Left ventricle myocardium inferior (tissue), 1 donor: ENCODE measurements around the gene PCDHGA6. TPM values are rescaled to one million over a fixed set of nuclear protein-coding genes. Genes with fewer than 3 reads are reported as not detected.

Experiments
- DNase-seq: peaks from one replicate; pipeline ENCODE4 v3.0.0-alpha.2; 2020
- H3K27ac ChIP-seq: fragments of 200-600 bp; replicated peaks from 2 replicates; pipeline ENCODE4 v1.8.0; 2021
- H3K27me3 ChIP-seq: fragments of 200-600 bp; 2 replicates; pipeline ENCODE4 v1.8.0; 2021; ENCODE audit warnings: low read depth
- H3K36me3 ChIP-seq: fragments of 200-600 bp; 2 replicates; pipeline ENCODE4 v1.8.0; 2021
- H3K4me1 ChIP-seq: fragments of 200-600 bp; 2 replicates; pipeline ENCODE4 v1.8.0; 2021
- H3K4me3 ChIP-seq: fragments of 200-600 bp; 2 replicates; pipeline ENCODE4 v1.8.0; 2021; ENCODE audit warnings: mild to moderate bottlenecking, moderate library complexity
- H3K9me3 ChIP-seq: fragments of 200-600 bp; replicated peaks from 2 replicates; pipeline ENCODE4 v1.8.0; 2021
- CTCF ChIP-seq: fragments of 200-600 bp; IDR thresholded peaks from 2 replicates; pipeline ENCODE4 v1.8.0; 2021; ENCODE audit warnings: antibody characterized with exemption, mild to moderate bottlenecking, borderline replicate concordance
- intact Hi-C: fragments of 100-400 bp; cut with micrococcal nuclease; formaldehyde crosslinking; loops from one replicate; pipeline ENCODE4 v1.11.0; 2022
- total RNA-seq: library from RNA; stranded (reverse); fragmentation: NEBNext Ultra II Directional; extraction: Animal tissue kit (Norgen Biotek cat#: 25700); gene quantifications from one replicate; pipeline ENCODE4 v1.2.1, GENCODE V29; 2021
- donor health status: DM: no; HTN: yes; CAD: no; lungs with severe emphysema.

PCDHGA6 gene
- total RNA-seq, 1 donor from 2014 or later: 5.6 TPM

- intact Hi-C loops: no loop called here
- peaks cover 98% of the 10 kb centered on the region for H3K9me3 ChIP-seq
- peaks cover 30% of the 10 kb centered on the region for H3K36me3 ChIP-seq
- H3K27ac ChIP-seq: peak within 1 kb of the TSS; percentile 45
- H3K27me3 ChIP-seq: no peaks in the 10 kb centered on the region
- H3K4me3 ChIP-seq: peak within 1 kb of the TSS; percentile 47
- peaks cover 42% of the 10 kb centered on the region for H3K4me1 ChIP-seq
- no peak for DNase-seq
- TF ChIP-seq CTCF: peak; percentile 51
These were observed 9.6 kb upstream of the PCDHGA6 start, which contains the start of gene PCDHGA5 for GRCh38 chr5:141363952-141364660. TSS of gene PCDHGA5 (plus strand) at chr5:141364162. CDS start at chr5:141364331, 169 bp downstream.

GRCh38 chr5:141366016-141366896 lies 7.4 kb upstream of the PCDHGA6 start:
- intact Hi-C loops: no loop called here
- peaks cover 43% of the 10 kb centered on the region for H3K4me1 ChIP-seq
- no peak overlapping the region for H3K27ac ChIP-seq
- H3K36me3 ChIP-seq: peaks cover 30% of the 10 kb centered on the region
- no peaks in the 10 kb centered on the region for H3K27me3 ChIP-seq
- DNase-seq: no peak
- TF ChIP-seq CTCF: no peak
- H3K9me3 ChIP-seq: peaks cover 98% of the 10 kb centered on the region
- H3K4me3 ChIP-seq: no peak overlapping the region

- peak within 1 kb of the TSS; percentile 66 for H3K27ac ChIP-seq
- peaks cover 99% of the 10 kb centered on the region for H3K9me3 ChIP-seq
- intact Hi-C loops: no loop called here
- peak within 1 kb of the TSS; percentile 57 for H3K4me3 ChIP-seq
- peak; percentile 64 for TF ChIP-seq CTCF
- H3K4me1 ChIP-seq: peaks cover 59% of the 10 kb centered on the region
- peaks cover 39% of the 10 kb centered on the region for H3K36me3 ChIP-seq
- DNase-seq: peak; percentile 56
- no peaks in the 10 kb centered on the region for H3K27me3 ChIP-seq
These were observed 3.5 kb upstream of the PCDHGA6 start, which contains the start of gene PCDHGB3 for GRCh38 chr5:141369994-141370848. TSS of gene PCDHGB3 (plus strand) at chr5:141370242. CDS start at chr5:141370395, 153 bp downstream.

- Histone ChIP-seq H3K27ac (no peak overlapping the region), H3K4me1 (peaks cover 59% of the 10 kb centered on the region), H3K9me3 (peaks cover 97% of the 10 kb centered on the region), H3K36me3 (peaks cover 32% of the 10 kb centered on the region), H3K4me3 (peak overlapping the region; percentile 9), H3K27me3 (no peaks in the 10 kb centered on the region)
- no peak for DNase-seq
- TF ChIP-seq CTCF: no peak
- intact Hi-C loops: no loop called here
These were observed 1.9 kb upstream of the PCDHGA6 start for GRCh38 chr5:141371572-141372475.
